GM13976 (cell line): ENCODE results near the gene IRAK1.

Experiments
- DNase-seq: peaks from one replicate; pipeline ENCODE4 v3.0.0; 2012; ENCODE audit warnings: low spot score
- in situ Hi-C: fragments of 300-500 bp; cut with MboI; formaldehyde crosslinking; loops from one replicate; pipeline ENCODE4 v1.12.0; 2022; ENCODE audit warnings: low sequenced_read_pairs, mixed read lengths, inconsistent platforms; ENCODE audit not compliant: unreplicated experiment
- TF ChIP-seq, protein P1 (sequence below): IDR thresholded peaks from 2 replicates; pipeline ENCODE4 v1.5.1; 2012; ENCODE audit warnings: borderline replicate concordance, mild to moderate bottlenecking; ENCODE audit not compliant: insufficient read depth; ENCODE audit errors: extremely low read depth, missing control alignments, control extremely low read depth

The IRAK1 gene

DNA sequence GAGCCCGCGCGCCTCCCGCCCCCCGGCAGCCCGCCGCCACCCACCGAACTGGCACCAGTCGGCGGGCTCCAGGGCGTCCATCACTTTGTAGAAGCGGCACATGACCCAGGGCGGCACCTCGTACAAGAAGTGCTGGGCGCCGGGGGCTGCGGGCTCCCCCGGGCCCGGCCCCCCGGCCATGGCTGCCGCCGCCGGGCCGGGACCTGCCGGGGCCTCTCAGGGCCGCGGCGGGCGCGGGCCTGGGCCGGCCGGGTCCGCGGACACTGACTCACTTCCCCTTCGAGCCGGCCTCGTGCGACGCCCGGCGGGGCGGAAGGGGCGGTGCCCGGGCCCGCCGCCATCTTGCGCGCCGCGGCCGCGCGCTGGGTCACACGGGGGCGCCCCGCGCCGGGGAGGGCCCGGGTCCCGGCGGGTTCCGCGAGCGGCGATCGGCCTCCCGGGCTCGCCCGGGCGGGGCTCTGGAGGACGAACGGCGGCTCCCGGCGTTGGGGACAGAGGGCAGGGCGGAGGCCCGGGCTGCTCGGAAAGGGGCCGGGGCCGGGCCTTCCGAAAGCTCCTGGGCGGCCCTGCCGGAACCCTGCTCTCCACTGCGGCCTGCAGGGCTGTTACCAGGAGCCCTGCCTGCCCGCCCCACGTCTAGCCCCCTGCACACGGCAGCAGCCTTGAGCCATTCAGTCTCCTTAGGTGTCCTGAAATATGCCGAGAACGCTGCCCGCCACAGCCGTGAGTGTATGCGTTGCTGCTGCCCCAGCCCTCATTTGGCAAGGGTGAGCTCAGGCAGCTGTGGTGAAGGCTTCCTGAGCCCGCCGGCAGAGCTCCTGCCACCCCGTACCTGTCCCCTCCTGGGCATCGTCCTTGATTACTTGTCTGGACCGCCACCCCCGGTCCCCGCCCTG is at the start of gene IRAK1:
IRAK1 (minus strand) TSS at position 270 of the 896 bp plus-strand sequence; CDS start at position 180, 90 bp downstream.
- in situ Hi-C loops = loop anchor here (25.0 kb wide), 1 partner anchor 517 kb away; the partner anchor contains the start of genes G6PD and IKBKG
- DNase-seq = peak; percentile 85
- TF ChIP-seq, protein P1, sequence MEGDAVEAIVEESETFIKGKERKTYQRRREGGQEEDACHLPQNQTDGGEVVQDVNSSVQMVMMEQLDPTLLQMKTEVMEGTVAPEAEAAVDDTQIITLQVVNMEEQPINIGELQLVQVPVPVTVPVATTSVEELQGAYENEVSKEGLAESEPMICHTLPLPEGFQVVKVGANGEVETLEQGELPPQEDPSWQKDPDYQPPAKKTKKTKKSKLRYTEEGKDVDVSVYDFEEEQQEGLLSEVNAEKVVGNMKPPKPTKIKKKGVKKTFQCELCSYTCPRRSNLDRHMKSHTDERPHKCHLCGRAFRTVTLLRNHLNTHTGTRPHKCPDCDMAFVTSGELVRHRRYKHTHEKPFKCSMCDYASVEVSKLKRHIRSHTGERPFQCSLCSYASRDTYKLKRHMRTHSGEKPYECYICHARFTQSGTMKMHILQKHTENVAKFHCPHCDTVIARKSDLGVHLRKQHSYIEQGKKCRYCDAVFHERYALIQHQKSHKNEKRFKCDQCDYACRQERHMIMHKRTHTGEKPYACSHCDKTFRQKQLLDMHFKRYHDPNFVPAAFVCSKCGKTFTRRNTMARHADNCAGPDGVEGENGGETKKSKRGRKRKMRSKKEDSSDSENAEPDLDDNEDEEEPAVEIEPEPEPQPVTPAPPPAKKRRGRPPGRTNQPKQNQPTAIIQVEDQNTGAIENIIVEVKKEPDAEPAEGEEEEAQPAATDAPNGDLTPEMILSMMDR = no peak

DNA sequence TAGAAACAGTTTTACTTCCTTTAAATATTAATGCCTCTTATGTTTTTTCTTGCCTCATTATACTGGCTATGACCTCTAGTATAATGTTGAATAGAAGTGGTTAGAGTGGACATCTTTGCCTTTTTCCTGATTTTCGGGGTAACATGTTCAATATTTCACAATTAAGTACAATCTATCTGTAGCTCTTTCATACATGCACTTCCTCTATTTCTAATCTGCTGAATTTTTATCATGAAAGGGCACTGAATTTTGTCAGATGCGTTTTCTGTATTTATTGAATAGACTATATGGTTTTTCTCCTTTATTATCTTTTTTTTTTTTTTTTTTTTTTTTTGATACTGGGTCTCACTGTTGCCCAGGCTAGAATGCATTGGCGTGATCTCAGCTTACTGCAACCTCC is 48.9 kb upstream of the IRAK1 start:
- DNase-seq = no peak
- in situ Hi-C loops = no loop called here
- TF ChIP-seq, protein P1 = no peak

DNA sequence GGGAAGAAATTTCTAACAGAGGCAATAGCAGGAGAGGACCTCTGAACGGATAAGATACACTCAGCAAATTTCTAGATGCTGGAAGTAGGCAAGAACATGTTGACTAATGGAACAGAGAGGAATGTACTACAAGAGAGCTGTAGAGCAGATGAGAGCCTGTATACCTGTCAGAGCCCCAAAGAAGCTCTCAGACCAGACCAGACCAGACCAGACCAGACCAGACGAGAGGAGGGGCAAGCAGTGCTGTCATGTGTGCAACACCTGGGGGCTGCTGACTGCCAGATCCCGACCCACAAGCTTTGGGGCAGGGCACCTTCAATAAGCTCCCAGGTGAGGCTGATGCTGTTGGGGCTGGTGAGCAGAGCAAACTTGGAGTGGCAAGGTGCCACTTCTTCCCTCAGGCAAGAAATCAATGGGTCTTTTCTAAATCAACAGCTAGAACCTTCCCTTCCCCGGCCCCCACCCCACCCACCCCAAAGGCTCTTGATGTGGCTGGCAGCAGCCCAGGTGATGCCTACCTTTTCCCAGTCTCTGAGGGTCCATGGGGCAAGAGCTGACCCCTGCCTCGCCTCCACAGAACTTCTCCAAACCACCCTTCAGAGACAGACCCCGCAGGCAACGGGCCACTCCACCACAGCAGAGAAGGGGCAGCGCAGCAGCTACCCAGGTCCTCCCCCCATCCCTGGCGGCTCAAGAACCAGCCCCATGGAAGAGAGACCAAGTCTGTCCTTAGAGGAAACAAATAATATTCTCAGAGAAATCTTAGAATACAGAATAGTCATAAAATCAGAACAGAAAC is 45.1 kb upstream of the IRAK1 start:
- DNase-seq = no peak
- TF ChIP-seq, protein P1 = no peak
- in situ Hi-C loops = no loop called here

GRCh38 chrX:154063234-154063633 is 43.5 kb upstream of the IRAK1 start:
- TF ChIP-seq, protein P1 = no peak
- DNase-seq = no peak
- in situ Hi-C loops = no loop called here

DNA sequence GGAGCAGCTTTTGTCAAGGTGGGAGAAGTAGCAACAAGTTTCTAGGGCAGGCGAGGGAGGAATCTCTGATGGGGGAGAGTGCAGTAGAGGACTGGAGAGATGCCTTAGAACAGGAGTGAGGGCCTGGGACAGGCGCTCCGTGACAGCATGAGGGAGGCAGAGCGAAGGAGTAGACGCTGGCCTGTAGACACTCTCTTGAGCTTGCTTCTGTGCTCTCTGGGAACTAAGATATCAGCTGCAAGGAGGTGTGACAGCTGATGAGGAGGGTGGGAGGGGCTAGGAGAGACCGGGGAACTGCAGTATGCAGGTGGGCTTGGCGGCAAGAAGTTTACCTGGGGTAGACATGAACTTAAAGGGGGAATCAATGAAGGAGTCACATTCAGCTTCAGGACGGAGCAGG is 42.1 kb upstream of the IRAK1 start:
- no peak for DNase-seq
- TF ChIP-seq, protein P1 = no peak
- in situ Hi-C loops = no loop called here

GRCh38 chrX:154059729-154060245 is 40.1 kb upstream of the IRAK1 start:
- DNase-seq = no peak
- in situ Hi-C loops = no loop called here
- TF ChIP-seq, protein P1 = no peak
